GM12865 (cell line): Measurements from ENCODE around the gene SLC9A4.

Source experiments
- DNase-seq: peaks from one replicate; pipeline ENCODE4 v3.0.0; 2010; ENCODE audit warnings: low read depth
- H3K4me3 ChIP-seq: 2 replicates; pipeline ENCODE4 v1.5.1; 2011; ENCODE audit warnings: mild to moderate bottlenecking, low read depth, low read length, control low read depth
- TF ChIP-seq, protein P1 (sequence below): IDR thresholded peaks from 2 replicates; pipeline ENCODE4 v1.5.1; 2011; ENCODE audit warnings: low read length, control low read depth, low read depth, inconsistent platforms; ENCODE audit not compliant: insufficient read depth; ENCODE audit errors: missing control alignments

Gene SLC9A4

GRCh38 chr2:102484310-102485061 is 11.5 kb downstream of the SLC9A4 start:
- DNase-seq: no peak
- TF ChIP-seq, protein P1, sequence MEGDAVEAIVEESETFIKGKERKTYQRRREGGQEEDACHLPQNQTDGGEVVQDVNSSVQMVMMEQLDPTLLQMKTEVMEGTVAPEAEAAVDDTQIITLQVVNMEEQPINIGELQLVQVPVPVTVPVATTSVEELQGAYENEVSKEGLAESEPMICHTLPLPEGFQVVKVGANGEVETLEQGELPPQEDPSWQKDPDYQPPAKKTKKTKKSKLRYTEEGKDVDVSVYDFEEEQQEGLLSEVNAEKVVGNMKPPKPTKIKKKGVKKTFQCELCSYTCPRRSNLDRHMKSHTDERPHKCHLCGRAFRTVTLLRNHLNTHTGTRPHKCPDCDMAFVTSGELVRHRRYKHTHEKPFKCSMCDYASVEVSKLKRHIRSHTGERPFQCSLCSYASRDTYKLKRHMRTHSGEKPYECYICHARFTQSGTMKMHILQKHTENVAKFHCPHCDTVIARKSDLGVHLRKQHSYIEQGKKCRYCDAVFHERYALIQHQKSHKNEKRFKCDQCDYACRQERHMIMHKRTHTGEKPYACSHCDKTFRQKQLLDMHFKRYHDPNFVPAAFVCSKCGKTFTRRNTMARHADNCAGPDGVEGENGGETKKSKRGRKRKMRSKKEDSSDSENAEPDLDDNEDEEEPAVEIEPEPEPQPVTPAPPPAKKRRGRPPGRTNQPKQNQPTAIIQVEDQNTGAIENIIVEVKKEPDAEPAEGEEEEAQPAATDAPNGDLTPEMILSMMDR: no peak
- H3K4me3 ChIP-seq: no peak overlapping the region

- TF ChIP-seq, protein P1: no peak
- no peak for DNase-seq
- no peak overlapping the region for H3K4me3 ChIP-seq
These were observed 12.2 kb downstream of the SLC9A4 start for GRCh38 chr2:102485147-102485785.

DNA sequence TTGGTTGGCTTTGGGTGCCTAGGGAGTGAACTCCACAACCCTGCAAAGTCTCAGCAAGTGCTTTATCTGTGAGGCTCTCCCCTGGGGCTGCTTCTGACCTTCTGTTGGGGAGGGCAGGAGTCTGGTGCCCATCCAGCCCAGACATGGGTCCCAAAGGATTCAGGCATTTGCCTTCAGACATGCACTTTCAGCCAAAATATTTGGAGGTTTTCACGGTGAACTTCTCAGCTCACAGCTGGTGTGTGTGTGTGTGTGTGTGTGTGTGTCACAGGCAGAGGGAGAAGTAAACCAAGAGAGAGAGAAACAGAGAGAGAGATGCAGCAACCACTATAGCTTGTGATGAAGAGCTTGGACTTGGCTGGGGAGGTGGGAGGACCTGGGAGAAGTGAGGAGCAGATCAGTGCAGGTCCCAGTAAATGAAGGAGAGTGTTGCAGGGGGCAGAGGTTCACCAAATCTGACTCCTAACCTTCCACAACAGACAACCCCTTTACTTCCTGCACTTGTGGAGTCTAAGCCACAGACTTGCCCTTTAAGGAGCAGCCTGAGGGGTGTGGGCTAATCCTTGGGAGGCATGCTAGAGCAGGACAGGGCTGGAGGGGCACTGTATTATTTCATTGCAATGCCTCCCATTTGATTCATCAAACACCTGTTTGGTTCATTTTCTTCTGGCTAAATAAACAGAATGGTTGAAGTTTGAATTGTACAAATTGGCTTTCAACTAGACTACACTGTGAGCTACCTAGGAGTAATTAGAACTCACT is 14.1 kb downstream of the SLC9A4 start:
- TF ChIP-seq, protein P1: no peak
- DNase-seq: no peak
- H3K4me3 ChIP-seq: no peak overlapping the region

GRCh38 chr2:102487761-102488462 is 14.9 kb downstream of the SLC9A4 start:
- no peak overlapping the region for H3K4me3 ChIP-seq

DNA sequence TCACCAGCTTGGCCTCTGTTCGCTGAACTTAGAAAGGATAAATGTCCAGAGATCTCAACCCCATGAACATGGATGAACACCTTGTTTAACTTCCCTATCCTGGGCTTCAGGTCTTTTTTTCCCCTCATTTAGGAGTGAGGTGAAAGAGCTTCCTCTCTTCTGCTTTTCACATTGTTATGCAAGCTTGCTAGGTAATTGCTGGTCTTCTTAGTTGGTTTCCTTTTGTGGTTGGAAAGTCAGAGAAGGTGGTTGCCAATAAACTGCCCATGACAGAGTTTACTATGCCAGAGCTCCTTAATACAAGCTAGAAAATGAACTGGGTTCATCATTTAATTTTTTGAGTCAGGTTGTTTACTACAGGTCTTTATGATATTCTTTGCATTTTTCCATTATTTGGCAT is 16.6 kb downstream of the SLC9A4 start:
- TF ChIP-seq, protein P1: no peak
- no peak for DNase-seq

More at GRCh38 chr2:102487761-102488462, 14.9 kb downstream of the SLC9A4 start:
- TF ChIP-seq, protein P1: no peak
- DNase-seq: no peak

GRCh38 chr2:102492006-102492405 is 19.0 kb downstream of the SLC9A4 start:
- TF ChIP-seq, protein P1: no peak
- no peak for DNase-seq
- H3K4me3 ChIP-seq: no peak overlapping the region

More for the DNA sequence above, 16.6 kb downstream of the SLC9A4 start:
- H3K4me3 ChIP-seq: no peak overlapping the region
